Measurements from ENCODE around the gene ARHGAP24. TPM values are rescaled to one million over a fixed set of nuclear protein-coding genes. Genes with fewer than 3 reads are reported as not detected.
"Not testable (repeated sequence)": the region's sequence is repeated elsewhere in the genome, so short reads cannot be mapped to it uniquely, and the experiment has no call there.

ARHGAP24 gene
- polyA plus RNA-seq, 4 donors, result 34.3 to 123 (median 108) TPM

GRCh38 chr4:85938062-85938461 is 463.1 kb downstream of the ARHGAP24 start:
- DNase-seq (ENCODE audit: low read depth in 4 of 4, low spot score in 3 of 4), result no peak

- no peak for DNase-seq (ENCODE audit: low read depth in 4 of 4, low spot score in 3 of 4)
These were observed 464.0 kb downstream of the ARHGAP24 start for GRCh38 chr4:85938902-85939301.

DNA sequence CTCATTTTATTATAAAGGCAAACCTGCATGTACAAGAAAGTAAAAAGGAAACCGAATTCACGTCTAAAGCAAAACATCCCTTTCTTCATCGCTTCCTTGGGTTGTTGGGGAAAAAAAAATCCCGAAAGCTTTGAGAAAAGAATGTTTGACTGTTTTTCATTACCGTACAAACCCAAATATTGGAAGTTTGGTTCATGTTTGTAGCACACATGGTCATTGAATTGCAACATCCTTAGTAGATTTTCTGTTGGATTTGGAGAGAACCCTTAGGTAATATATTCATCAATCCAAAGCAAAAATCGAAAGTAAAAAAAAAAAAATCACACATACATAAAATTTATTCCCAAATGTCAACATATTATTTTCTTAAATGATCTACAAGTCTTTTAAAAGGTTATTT is 464.6 kb downstream of the ARHGAP24 start:
- DNase-seq (ENCODE audit: low read depth in 4 of 4, low spot score in 3 of 4), result no peak

DNA sequence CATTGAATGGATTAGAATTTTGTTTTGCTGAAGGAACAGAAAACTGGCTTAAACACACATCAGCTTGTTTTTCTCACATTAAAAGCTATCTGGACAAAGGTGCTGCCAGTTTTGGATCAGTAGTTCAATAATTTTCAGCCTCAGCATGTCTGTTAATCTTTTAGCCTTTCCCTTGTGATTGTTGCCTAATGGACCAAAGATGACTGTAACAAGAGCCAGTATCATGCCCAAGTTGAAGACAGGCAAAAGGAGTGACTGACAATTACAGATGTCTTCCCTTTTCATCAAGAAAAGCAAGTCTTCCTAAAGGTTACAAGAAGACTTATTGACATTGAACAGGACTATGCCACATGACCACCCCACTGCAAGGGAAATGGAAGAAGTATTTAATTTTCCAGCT is 465.2 kb downstream of the ARHGAP24 start:
- no peak for DNase-seq (ENCODE audit: low read depth in 4 of 4, low spot score in 3 of 4)

- DNase-seq (ENCODE audit: low read depth in 4 of 4, low spot score in 3 of 4), result no peak
These were observed 467.2 kb downstream of the ARHGAP24 start for GRCh38 chr4:85942107-85942506.

GRCh38 chr4:85946821-85947220 is 471.9 kb downstream of the ARHGAP24 start:
- DNase-seq (ENCODE audit: low read depth in 4 of 4, low spot score in 3 of 4), result no peak

GRCh38 chr4:85951099-85951498 is 476.1 kb downstream of the ARHGAP24 start:
- no peak for DNase-seq (ENCODE audit: low read depth in 4 of 4, low spot score in 3 of 4)

- no peak for DNase-seq (ENCODE audit: low read depth in 4 of 4, low spot score in 3 of 4)
These were observed 477.6 kb downstream of the ARHGAP24 start for GRCh38 chr4:85952528-85952927.

DNA sequence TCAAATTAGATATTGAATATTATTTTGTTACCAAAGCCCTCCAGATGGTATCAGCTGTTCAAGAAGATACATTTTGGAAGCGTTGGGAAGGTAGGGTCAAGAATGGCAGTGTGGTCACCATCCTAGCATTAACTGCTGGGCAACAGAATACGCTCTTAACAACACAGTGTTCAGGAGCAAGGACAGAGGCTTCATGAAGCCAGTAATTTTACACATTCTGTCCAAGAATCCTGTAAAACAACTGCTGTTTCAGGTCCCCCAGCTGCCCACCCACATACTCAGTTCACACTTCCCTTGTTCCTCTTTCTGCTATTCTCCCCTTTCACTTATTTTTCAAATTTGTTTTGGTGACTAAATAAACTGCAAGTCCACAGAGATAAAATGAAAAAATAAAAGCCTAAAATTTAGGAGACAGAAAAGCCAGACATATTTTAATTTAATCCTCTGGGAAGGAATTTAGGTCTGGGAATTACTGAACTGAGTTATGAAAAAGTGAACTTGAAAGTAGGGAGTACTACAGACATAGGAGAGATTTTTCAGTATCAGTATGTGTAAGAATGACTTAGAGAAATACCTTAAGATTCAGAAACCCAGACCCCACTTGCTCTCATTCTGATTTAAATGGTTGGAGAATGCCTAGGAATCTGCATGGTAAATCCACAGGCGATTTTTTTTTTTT is 478.2 kb downstream of the ARHGAP24 start:
- DNase-seq (ENCODE audit: low read depth in 4 of 4, low spot score in 3 of 4), result no peak

- no peak for DNase-seq (ENCODE audit: low read depth in 4 of 4, low spot score in 3 of 4)
These were observed 478.7 kb downstream of the ARHGAP24 start for GRCh38 chr4:85953651-85954018.

GRCh38 chr4:85955620-85956292 is 480.8 kb downstream of the ARHGAP24 start:
- DNase-seq (ENCODE audit: low read depth in 4 of 4, low spot score in 3 of 4), result no peak

DNA sequence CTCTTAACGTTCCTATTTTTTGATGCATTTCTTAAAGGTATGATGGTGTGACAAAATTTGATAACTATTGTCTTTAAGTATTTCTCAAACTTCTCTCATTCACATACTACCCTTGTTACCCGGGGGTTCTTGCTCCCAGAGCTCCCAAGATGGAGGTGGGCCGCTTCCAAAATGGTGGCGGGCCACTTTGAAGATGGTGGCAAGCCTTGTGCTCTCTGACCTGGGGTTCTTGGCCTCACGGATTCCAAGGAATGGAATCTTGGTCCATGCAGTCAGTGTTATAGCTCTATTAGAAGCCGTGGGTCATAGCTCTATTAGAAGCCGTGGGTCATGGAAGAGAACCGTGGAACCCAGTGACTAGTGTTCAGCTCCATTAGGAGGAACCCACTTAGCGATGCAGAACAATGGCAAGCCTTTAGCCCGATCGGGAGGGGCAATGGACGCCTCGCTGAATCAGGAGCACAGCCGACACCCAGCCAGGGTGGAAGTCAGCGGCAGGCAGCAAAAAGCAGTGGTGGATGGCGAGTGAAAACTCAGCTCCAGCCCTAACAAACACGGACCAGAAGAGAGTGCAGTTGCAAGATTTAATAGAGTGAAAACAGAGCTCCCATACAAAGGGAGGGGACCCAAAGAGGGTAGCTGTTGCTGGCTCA is 481.5 kb downstream of the ARHGAP24 start:
- DNase-seq (ENCODE audit: low read depth in 4 of 4, low spot score in 3 of 4), result no peak

- no peak for DNase-seq (ENCODE audit: low read depth in 4 of 4, low spot score in 3 of 4)
These were observed 486.9 kb downstream of the ARHGAP24 start for GRCh38 chr4:85961887-85962286.

DNA sequence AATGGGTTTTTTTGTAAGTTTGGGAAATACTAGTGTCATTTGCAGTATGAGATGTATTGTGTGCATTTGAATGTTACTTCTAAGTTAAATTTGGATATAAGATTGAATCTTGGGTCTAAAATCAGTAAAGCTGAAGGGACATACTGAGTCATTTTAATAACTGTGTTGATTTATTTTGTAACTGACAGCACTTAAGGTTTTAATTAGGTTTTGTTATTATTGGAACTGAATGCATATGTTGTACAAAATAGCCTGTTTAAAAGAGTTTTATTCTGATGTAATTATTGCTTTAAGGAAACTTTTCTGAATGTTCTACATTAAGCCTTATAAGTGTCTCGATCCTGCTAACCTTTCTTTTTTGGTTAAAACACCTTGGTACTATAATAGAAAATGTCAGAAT is 488.3 kb downstream of the ARHGAP24 start:
- no peak for DNase-seq (ENCODE audit: low read depth in 4 of 4, low spot score in 3 of 4)

- DNase-seq (ENCODE audit: low read depth in 4 of 4, low spot score in 3 of 4), result no peak
These were observed 489.3 kb downstream of the ARHGAP24 start for GRCh38 chr4:85964298-85964697.

DNA sequence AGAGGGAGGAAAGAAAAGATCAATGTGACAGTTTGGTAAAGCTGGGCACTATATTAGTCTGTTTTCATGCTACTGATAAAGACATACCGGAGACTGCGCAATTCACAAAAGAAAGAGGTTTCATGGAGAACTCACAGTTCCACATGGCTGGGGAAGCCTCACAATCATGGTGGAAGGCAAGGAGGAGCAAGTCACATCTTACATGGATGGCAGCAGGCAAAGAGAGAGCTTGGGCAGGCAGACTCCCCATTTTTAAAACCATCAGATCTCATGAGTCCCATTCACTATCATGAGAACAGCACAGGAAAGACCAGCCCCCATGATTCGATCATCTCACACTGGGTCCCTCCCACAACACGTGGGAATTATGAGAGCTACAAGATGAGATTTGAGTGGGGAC is 490.1 kb downstream of the ARHGAP24 start:
- DNase-seq (ENCODE audit: low read depth in 4 of 4, low spot score in 3 of 4), result not testable (repeated sequence)

- no peak for DNase-seq (ENCODE audit: low read depth in 4 of 4, low spot score in 3 of 4)
These were observed 490.6 kb downstream of the ARHGAP24 start for GRCh38 chr4:85965529-85965928.

- DNase-seq (ENCODE audit: low read depth in 4 of 4, low spot score in 3 of 4), result no peak
These were observed 491.4 kb downstream of the ARHGAP24 start for GRCh38 chr4:85966373-85966772.

DNA sequence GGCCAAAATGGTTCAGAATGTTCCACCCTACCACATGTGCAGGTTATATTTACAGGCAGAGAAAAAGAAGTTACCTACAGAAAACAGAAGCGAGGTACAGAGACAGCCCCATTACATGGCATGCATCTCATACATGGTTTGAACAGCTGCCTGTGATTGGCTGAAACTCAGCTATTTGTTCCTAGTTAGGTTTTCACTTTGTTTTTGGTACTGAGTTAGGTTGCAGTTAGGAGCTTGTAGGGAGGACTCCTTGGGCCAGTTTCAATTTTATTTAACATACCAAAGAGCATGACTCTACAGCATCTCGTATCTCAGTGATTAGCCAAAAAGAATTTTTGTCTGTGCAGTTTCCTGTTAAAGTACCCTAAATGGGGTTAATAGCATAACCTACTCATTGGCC is 492.9 kb downstream of the ARHGAP24 start:
- no peak for DNase-seq (ENCODE audit: low read depth in 4 of 4, low spot score in 3 of 4)

- peak in 3 of 4 donors; percentile 41 to 52 (median 46) for DNase-seq (ENCODE audit: low read depth in 4 of 4, low spot score in 3 of 4)
These were observed 494.2 kb downstream of the ARHGAP24 start for GRCh38 chr4:85968945-85969819.

GRCh38 chr4:85970535-85970934 is 495.6 kb downstream of the ARHGAP24 start:
- DNase-seq (ENCODE audit: low read depth in 4 of 4, low spot score in 3 of 4), result no peak

Measured in left renal pelvis (tissue), 4 donors.